NCI-H345 (cell line): ENCODE data around the gene SYNPO.

Experiments
- DNase-seq: peaks from one replicate; lab custom pipeline; 2025; lab: John Stamatoyannopoulos, UW

Gene SYNPO, protein sequence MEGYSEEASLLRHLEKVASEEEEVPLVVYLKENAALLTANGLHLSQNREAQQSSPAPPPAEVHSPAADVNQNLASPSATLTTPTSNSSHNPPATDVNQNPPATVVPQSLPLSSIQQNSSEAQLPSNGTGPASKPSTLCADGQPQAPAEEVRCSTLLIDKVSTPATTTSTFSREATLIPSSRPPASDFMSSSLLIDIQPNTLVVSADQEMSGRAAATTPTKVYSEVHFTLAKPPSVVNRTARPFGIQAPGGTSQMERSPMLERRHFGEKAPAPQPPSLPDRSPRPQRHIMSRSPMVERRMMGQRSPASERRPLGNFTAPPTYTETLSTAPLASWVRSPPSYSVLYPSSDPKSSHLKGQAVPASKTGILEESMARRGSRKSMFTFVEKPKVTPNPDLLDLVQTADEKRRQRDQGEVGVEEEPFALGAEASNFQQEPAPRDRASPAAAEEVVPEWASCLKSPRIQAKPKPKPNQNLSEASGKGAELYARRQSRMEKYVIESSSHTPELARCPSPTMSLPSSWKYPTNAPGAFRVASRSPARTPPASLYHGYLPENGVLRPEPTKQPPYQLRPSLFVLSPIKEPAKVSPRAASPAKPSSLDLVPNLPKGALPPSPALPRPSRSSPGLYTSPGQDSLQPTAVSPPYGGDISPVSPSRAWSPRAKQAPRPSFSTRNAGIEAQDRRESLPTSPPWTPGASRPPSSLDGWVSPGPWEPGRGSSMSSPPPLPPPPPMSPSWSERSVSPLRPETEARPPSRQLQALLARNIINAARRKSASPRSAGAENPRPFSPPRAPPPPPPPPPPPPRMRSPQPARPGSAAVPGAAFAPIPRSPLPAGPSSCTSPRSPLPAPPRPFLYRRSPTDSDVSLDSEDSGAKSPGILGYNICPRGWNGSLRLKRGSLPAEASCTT

DNA sequence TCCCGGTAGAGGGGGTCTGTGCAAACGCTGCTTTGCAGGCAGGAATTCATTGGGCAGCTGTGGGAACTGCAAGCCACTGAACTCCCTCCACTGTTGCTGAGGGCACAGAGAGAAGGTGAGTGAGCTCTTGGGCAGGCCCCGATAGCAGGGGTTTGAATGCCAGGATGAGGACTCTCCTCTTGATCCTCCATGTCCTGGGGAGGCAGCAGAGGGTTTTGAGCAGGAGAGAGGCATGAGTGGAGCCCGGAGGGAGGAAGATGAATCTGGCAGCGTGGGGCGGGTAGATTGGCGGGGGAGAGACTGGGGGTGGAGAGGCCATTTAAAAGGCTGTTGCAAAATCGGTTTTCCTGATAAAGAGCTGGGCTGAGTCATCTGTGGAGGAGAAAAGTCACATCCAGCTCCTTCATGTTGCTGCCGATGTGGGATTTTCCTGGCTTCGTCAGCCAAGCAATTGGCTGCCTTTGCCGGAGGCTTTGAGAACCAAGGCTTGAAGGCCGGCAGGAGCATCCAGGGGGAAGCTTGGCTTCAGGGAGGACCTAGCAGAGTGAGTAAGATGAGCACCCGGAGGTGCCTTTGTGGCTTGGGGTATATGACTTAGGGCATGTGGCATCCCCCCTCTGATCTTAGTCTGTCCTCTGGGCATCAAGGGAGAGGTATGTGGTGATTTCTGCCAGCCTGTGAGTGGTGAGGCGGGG is at the start of gene SYNPO:
SYNPO (plus strand) TSS at position 350 of the 695 bp plus-strand sequence. CDS start 7,616 bp downstream, outside the sequence.
- DNase-seq, result no peak

DNA sequence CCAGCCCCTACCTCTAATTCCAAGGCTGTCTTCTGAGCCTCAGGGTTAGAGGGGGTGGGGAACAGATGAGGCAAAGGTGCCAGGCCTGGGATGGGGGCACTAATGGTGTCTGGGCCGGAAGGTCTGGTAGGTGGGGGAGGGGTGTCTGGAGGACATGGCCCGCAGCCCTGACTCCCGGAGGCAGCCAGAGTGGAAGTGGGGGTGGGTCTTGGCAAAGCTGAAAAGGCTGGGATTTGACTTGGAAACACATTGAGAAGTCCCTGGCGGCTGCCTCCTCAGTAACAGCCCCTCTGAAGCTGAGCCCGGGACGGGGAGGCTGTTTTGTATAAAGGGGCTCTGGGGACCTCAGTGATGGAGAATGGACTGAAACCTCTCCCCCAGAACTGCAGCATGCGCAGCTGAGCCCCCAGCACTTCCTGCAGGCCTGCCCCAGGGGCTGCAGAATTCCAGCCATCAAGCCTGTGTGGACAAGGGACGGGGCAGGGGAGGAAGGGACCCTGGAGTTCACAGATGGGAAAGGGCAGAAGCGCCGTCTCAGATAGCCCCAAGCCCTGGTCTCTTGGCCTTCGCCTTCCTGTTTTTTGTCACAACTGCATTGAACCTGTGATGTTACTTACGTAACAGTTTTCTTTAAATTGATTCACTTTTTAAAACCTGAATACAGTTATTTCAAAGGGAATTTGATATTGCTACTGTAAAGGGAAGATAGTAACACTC is 49.3 kb upstream of the SYNPO start:
- no peak for DNase-seq

DNA sequence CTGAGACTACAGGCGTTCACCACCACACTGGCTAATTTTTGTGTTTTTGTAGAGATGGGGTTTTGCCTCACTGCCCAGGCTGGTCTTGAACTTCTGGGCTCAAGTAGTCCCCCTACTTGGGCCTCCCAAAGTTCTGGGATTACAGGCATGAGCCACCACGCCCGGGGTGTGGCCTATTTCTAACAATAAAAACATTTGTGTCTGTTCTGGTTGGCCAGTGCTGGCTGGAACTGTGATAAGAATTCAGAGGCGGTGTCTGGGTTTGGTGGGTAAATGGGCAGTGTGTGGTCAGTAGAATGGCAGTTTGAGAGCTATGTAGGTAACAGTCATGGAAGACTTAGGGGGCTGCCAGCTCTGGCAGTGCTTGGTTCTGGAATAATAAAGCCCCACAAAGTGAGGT is 46.9 kb upstream of the SYNPO start:
- no peak for DNase-seq

DNA sequence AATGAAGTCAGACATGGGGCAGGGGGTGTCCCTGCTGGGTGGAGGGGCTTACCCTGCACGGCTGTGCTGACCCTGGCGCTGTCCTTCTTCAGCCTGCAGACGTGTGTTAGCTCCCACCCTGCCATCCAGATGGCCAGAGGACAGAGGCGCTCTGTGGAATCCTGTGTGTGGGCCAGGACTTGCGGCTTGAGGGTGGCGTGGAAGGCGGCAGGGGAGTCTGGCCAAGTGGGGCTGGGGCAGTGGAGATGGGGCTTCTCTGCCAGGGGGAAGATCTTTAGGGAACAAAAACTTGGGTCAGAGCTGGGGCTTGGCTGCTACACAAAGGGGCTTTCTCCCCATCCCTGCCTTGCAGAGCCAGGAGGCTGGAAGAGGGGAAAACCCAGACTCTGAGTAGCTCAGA is 46.5 kb upstream of the SYNPO start:
- DNase-seq, result no peak

DNA sequence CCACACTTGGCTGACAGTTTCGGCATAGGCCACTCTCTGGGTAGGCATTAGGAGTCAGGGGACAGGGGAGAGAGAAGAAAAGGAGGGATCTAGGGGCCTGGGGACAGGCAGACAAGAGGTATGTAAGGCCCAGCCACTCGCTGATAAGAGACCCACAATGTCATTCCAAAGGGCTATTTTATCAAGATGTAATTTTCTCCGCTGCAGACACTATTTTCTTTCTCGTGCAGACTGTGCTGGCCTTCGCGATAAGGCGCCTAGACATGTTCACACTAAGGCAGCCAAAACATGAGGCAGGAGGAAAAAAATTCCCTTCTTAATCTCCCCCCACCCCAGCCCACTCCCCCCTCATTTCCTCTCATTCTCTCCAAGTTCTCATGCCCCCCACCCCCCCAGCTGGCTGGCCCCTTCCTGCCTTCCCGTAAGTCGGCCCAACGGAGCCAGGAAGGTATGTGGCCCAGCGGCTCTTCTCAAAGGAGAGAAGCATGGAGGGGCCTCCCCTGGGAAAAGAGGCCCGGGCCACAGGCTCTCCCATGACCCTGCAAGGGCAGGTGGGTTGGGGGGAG is 44.9 kb upstream of the SYNPO start:
- no peak for DNase-seq

DNA sequence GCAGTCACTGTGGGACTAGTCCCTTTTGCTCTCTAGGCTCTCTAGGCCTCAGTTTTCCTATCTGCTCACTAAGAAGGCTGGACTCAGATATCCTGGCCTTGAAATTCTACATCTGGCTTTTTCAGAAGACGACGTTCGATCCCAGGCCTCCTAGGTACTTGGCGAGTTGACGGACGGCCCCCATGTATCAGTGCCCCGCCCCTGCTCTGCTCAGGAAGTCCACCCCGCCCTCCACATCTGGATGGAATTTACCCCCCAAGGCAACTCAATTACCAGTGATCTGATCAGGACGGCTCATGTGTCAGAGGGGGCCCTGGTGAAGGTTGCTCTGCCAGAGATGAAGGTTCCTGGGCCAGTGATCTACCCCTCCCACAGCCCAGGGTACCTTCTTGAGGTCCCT is 44.1 kb upstream of the SYNPO start:
- no peak for DNase-seq

DNA sequence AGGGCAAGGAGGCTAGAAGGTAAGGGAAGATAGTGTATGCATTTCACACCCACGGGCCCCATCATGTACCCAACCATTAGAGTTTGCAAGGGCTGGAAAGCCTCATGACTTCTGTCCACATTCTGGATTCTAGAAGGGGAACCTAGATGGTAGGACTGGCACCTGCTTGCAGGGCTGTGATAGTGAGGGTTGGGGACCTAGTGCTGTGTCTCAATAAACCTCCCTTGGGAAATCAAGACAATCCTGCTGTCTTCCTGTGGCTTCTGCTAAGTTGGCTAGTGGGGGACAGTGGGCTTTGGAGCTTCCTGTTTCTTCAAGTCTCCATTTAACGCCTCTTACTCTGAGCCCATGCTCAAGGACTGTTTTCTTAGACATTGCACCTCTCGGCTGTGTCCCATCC is 43.6 kb upstream of the SYNPO start:
- no peak for DNase-seq

DNA sequence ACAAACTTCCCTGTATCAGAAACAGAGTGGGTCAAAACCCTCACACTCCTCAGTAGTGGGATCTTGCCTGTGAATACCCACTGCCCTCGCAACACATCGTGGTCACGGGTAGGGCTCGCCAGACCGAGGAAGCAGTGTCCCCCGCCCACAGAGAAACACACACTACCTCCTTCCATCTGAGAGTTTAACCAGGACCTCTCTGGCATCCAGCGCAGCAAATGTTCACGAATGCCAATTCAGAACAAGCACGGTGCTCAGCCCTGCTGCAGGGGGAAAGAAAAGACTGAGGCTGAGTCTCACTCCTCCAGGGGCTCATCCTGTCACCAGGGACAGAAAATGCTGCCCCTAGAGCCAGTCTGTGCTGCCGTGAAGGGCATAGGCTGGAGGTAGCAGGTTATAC is 42.5 kb upstream of the SYNPO start:
- DNase-seq, result no peak

DNA sequence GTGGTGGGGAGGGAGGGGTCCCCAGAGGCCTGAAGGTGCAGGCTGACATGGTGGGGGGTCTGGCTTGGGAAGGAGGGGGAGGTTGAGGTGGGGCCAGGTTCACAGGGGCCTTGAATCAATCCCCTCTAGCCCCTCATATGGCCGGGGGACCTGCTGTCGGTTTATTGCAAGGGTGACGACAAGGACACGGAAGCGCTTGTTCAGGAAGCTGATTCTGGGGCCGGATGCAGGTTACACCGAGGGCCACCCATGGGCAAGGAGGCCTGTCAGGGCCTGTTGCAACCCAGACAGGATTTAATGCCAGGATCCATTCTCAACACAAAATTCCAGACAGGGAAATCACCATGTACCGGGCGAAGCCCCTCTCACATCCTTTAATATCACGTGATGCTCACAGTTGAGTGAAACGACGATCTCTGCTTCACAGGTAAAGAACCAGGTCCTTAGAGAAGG is 41.6 kb upstream of the SYNPO start:
- no peak for DNase-seq

DNA sequence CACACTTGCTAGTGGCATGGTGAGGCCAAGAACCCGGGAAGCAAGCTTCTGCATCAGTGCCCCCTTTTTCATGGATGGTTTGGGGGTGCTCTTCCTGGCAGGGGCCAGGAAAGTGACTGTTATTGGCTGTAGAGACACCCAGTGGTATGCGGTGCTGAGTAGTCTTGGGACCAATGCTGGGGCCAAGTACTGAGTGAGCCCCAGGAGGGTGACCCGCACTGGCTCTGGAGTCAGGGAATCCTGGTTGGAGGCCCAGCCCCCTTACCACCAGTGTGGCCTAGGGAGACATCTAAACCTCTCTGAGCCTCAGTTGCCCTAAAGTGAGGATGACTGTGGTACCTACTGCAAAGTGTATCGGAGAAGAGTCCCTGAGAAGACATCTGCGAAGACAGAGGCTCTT is 41.2 kb upstream of the SYNPO start:
- no peak for DNase-seq

DNA sequence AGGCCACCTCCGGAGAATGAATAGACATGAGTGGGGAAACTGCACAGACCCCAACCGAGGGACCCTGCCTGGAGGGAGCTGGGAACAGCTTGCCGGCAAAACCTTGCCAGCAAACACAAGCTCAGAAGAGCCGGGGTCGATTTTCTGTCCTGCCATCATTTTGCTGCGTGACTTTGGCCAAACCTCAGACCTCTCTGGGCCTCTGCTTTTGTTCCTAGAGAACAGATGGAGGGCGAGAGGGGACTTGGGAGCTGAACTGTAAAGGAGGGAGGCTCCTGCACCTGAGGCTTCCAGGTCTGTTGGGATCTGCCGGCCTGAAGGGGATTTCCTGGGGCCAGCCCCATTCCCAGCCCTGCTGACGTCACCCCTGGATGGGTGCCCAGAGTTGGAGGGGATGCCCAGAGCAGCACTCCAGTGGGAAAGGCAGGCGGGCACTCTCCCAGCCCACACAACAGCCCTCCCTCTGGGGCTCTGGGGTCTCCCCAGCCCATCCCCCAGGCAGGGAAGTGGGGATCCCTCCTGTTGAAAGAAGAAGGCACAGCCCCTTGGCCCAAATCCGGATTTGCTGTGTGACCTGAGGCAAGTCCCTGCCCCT is 40.4 kb upstream of the SYNPO start:
- DNase-seq, result peak; percentile 86

DNA sequence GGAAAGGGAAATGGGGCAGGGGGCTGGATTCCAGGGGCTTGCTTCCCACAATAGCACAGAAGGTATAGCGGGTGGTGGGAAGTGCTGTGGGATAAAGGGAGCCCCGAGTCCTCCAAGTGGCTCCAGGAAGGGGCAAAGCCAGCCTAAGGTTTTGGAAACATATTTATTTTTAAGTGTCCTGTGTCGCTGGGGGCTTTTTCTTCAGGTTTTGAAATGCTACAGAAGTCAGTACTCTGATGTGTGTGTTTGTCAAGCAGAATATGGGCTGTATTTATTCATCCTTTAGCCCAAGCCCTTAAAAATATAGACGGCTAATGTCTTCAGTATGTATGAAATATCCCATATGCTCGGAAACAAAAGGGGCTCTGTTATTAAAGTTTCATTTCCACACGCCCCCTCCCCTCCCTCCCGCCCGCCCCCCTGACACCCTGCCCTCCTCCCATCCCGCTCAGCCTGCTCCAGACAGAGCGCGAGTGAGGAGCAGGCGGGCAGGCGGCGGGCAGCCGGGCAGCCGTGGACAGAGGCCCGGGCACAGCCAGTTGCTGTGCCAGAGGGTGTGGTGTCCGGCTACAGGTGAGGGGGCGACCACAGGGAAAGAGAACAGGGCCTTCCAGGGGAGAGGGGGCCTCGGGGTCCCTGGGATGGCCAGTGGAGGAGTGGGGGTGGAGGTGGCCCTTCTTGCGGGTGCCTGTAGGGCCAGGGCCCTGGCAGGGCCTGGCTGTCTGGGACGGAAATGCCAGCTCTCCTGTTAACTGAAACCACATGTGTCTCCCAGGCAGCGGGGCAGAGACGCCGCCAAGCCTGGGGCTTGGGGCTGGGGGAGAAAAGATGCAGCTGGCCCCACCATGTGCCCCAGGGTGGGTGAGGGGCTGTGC is 39.6 kb upstream of the SYNPO start:
- DNase-seq, result no peak

DNA sequence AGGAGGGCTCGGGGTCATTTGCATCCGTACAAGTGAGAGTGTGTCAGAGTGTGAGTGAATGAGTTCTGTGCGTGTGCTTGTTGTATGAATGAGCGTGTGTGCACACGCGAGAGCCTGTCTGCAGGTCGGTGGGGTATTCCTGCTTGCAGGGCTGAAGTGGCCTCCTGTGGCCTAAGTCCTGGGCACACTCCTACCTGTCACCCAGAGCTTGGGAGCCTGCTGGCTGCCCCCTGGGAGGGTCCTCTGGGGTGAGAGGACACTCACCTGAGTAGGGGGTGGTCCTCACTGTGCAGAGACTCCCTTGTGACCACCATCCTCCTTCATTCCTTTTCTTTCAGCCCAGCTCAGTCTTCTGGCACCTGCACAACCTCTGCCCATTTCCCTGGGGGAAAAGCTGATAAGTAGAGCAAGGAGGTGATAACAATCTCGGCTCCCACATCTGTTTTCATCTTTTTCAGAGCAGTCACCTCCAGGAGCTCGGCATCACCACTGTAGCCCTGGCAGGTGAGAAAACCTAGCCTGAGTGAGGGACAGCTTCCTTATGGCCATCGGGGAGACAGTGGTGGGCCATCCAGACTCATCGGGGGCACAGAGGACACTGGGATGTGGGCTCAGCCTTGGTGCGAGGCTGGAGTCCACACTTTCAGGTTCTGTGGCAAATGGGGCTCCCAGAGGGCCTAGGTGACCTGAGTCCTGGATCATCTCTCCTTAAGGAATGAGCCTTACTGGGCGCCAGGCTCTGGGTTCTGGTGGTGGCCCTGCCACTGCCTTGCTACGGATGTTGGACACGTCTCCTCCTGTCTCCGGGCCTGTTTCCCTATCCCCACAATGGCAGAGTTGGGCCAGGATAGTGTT is 38.7 kb upstream of the SYNPO start:
- DNase-seq, result no peak

DNA sequence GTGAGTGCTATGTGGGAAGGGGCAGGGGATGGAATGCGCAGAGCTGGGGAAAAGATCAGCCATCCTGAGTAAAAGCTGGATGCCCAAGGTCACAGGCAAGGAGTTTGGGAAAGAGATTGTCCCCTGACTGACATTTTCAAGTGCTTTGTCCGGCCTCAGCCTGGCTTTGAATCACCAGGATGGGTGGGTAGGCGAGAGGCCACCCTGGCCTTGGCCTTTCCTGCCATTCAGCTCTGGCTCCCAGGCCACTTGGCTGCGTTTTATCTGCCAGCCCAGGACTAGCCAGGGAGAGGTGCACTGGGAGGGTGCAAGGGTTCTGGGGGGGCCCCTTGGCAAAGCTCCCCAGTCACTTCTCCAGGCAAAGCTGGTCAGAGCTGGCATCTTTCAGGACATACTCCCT is 37.4 kb upstream of the SYNPO start:
- DNase-seq, result no peak

DNA sequence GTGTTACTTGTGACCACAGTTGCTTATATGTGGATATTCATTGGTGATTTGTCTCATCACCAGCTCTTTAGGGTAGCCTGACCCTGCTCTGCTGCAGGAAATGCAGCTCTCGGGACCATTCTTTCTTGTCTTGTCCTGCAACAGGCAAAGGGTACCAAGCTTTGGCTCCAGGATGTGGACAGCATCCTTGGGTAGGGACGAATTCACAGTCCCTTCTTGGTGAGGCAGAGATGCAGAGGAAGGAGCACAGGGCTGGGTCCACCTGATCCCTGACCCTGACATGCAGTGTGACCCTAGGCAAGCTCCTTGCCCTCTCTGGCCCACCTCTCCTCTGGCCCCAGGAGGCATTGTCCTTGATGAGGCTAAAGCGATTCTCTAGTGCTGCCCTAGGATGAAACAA is 37.0 kb upstream of the SYNPO start:
- no peak for DNase-seq

DNA sequence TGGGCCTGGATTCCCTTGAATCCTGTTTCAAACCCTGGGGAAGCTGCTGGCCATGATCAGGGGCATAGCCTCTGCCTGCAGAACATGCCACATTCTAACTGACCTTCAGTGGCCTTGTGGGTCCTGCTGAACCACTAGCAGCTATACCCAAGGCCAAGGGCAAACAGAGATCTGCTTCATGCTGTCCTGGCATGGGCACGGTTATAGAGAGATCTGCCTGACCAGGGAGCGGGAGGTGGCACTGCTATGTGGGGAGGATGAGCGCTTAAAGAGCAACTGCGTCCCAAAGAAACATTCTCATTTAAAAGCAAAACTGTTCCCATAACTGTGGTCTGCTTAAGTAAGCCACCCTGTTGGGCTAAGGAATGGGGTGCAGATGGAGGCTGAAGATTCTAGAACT is 36.5 kb upstream of the SYNPO start:
- no peak for DNase-seq

DNA sequence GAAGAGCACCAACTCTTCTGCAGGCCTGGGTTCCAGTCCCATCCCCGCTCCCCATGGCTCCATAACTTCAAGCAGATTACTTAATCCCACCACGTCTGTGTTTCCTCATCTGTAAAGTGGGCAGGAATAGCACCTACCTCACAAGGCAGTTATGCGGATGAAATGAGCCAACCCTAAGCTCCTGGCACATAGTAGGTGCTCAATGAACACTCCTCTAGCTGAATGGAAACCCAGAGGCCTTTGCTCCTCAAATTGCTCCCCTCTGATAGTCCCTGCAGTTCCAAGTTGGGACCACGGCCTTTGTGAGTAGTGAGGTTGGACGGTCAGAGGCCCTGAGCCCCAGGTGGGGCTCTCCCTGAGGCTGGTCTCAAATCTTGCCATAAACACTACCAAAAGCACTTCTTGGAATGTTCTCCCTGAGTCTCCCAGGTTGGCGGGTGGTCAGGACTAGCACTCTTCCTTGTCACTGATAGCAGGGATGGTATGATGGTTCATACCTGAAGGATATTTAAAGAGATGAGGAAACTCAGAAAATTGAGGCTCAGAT is 35.5 kb upstream of the SYNPO start:
- DNase-seq, result no peak

DNA sequence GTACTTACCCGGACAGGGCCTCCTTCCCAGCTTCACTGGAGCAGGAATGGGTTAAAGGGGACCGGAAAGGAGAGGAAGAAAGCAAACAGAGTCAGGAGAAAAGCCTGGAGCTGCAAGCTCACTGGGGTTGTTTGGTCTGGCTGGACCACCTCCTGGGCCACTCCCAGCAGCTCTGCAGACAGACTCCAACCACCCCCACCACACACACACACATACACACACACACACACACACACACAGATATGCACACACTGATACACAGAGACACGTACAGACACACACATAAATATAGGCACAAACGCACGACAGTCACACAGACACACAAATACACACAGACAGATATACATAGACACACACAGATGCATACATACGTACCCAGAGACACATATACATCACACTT is 34.9 kb upstream of the SYNPO start:
- DNase-seq, result peak; percentile 30

DNA sequence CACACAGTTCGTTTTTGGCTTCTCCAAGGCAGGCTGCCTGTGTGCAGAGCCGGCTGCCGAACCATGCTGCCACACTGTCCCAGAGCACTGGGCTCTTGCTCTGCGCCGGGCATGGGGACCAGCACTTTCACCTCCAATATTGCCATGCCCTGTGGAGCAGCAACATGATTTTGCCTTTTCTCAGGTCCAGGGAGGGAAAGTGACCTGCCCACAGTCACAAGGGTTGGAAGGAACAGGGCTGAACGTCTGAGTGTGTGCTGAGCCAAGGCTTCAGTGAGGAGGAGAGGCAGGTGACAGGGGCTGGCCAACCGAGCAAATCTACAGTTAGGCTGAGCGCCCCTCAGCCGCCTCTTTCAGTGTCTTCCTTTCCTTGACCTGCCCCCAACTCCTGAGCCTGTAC is 34.0 kb upstream of the SYNPO start:
- DNase-seq, result no peak
